Measurements from ENCODE around the gene RAD51B.

DNA sequence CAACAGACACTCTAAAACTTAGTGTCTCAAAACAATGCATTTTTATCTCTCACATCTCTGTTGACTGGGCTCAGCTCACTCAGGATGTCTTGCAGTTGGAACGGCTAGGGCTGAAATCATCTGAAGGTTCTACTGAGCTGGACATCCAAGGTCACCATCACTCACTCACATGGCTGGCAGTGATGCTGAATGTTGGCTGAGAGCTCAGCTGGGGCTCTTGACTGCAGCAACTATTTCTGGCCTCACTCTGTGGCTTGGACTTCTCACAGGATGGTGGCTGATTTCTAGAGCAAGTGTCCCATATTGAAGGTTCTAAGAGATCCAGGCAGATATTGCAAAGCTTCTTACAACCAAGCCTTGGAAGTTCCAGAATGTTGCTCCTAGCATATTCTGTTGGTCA, 806.8 kb downstream of the RAD51B start:
- TF ChIP-seq, protein P1, sequence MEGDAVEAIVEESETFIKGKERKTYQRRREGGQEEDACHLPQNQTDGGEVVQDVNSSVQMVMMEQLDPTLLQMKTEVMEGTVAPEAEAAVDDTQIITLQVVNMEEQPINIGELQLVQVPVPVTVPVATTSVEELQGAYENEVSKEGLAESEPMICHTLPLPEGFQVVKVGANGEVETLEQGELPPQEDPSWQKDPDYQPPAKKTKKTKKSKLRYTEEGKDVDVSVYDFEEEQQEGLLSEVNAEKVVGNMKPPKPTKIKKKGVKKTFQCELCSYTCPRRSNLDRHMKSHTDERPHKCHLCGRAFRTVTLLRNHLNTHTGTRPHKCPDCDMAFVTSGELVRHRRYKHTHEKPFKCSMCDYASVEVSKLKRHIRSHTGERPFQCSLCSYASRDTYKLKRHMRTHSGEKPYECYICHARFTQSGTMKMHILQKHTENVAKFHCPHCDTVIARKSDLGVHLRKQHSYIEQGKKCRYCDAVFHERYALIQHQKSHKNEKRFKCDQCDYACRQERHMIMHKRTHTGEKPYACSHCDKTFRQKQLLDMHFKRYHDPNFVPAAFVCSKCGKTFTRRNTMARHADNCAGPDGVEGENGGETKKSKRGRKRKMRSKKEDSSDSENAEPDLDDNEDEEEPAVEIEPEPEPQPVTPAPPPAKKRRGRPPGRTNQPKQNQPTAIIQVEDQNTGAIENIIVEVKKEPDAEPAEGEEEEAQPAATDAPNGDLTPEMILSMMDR (conservative IDR thresholded peaks at IDR 0.05), result no peak
- TF ChIP-seq ZFX (IDR thresholded peaks at IDR 0.05), result no peak

Measured in C4-2B (cell line).